GM19035 (cell line): Measurements from ENCODE around the gene LKAAEAR1.
A peak's percentile ranks its signal among the peaks of the same experiment; 100 is the strongest.

Experiments used
- ATAC-seq: cut with Tn5 transposase; IDR thresholded peaks from one replicate; pipeline ENCODE4 v1.9.1; 2021; ENCODE audit not compliant: unreplicated experiment

The LKAAEAR1 gene

GRCh38 chr20:64069209-64069613 is 15.0 kb downstream of the LKAAEAR1 start:
- no peak for ATAC-seq

GRCh38 chr20:64068386-64069208 is 15.6 kb downstream of the LKAAEAR1 start:
- ATAC-seq: no peak

- ATAC-seq: no peak
Observed at GRCh38 chr20:64067733-64068307, 16.4 kb downstream of the LKAAEAR1 start.

GRCh38 chr20:64067005-64067632 is 17.1 kb downstream of the LKAAEAR1 start:
- no peak for ATAC-seq

- peak; percentile 35 for ATAC-seq
Observed at GRCh38 chr20:64065974-64066343, 18.2 kb downstream of the LKAAEAR1 start.

GRCh38 chr20:64065062-64065973 is 18.9 kb downstream of the LKAAEAR1 start:
- no peak for ATAC-seq

GRCh38 chr20:64064145-64064698 is 20.0 kb downstream of the LKAAEAR1 start:
- no peak for ATAC-seq

GRCh38 chr20:64063389-64064144 is 20.6 kb downstream of the LKAAEAR1 start:
- ATAC-seq: no peak

- peak; percentile 86 for ATAC-seq
Observed at GRCh38 chr20:64062596-64063388, 21.4 kb downstream of the LKAAEAR1 start, which contains the start of gene TCEA2. TSS of gene TCEA2 (plus strand) at chr20:64063198. CDS start at chr20:64063313, 115 bp downstream.

GRCh38 chr20:64062276-64062595 is 22.0 kb downstream of the LKAAEAR1 start:
- no peak for ATAC-seq

- ATAC-seq: no peak
Observed at GRCh38 chr20:64058536-64058935, 25.7 kb downstream of the LKAAEAR1 start.

GRCh38 chr20:64057628-64058498 is 26.3 kb downstream of the LKAAEAR1 start:
- ATAC-seq: no peak

GRCh38 chr20:64056889-64057627 is 27.1 kb downstream of the LKAAEAR1 start:
- no peak for ATAC-seq

- ATAC-seq: no peak
Observed at GRCh38 chr20:64056639-64056888, 27.6 kb downstream of the LKAAEAR1 start.

- no peak for ATAC-seq
Observed at GRCh38 chr20:64055893-64056638, 28.1 kb downstream of the LKAAEAR1 start.

- ATAC-seq: no peak
Observed at GRCh38 chr20:64055396-64055892, 28.8 kb downstream of the LKAAEAR1 start.
